Activated CD4-positive, alpha-beta T cell treated with anti-CD3 and anti-CD28 coated beads for 1 hour (primary cell): Measurements from ENCODE around the gene ECPAS.
"Not testable (repeated sequence)": the region's sequence is repeated elsewhere in the genome, so short reads cannot be mapped to it uniquely, and the experiment has no call there.

Experiments used
- DNase-seq: peaks from one replicate; pipeline ENCODE4 v3.0.0-alpha.2; 2020

ECPAS gene

DNA sequence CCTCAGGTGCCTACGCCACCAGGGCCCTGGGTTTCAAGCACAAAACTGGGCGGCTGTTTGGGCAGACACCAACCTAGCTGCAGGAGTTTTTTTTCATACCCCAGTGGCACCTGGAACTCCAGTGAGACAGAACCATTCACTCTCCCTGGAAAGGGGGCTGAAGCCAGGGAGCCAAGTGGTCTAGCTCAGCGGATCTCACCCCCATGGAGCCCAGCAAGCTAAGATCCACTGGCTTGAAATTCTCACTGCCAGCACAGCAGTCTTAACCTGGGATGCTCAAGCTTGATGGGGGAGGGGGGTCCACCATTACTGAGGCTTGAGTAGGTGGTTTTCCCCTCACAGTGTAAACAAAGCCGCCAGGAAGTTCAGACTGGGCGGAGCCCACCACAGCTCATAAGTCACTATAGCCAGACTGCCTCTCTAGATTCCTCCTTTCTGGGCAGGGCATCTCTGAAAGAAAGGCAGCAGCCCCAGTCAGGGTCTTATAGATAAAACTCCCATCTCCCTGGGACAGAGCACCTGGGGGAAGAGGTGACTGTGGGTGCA lies 149.8 kb downstream of the ECPAS start:
- not testable (repeated sequence) for DNase-seq

DNA sequence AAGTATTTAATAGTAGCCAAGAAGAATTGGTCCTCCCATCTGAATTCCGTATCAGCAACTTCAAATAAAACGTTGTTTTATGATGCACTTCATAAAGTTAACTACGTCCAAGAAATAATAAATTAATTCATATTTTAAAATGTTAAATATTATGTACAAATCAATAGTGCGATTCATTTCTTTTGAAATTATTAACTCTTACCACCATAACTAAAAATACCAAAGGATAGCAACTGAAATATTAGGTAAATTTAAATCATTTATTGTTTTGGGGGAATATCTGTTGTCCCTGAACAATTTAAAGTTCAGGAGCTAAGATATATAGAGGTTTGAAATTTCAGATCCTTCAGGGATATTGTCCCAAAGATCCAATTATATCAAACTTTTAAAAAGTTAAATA lies 154.1 kb downstream of the ECPAS start, which contains the start of gene OR2K2:
Gene OR2K2 (minus strand): TSS at position 101 of the 400 bp plus-strand sequence. CDS start 1,791 bp downstream, outside the sequence.
- DNase-seq: no peak

DNA sequence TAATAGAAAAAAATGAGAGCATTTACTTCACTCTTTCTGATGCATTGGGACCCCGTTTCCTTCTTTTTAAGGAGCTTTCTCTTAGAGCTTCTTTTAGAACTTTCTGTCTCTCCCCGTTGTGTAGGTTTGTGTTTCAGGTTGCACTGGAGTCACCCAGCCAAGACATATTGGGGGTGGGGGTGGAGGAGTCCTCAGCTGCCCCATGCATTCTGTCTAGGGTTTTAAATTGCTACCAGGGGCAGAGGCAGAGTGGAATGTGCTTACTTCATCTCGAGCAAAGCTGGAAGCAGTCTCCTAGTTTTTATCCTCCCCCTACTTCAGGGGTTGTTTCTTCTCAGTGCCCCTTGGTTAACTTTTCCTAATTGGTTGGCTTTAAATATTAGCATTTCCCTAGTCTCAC lies 163.6 kb downstream of the ECPAS start:
- DNase-seq: no peak

DNA sequence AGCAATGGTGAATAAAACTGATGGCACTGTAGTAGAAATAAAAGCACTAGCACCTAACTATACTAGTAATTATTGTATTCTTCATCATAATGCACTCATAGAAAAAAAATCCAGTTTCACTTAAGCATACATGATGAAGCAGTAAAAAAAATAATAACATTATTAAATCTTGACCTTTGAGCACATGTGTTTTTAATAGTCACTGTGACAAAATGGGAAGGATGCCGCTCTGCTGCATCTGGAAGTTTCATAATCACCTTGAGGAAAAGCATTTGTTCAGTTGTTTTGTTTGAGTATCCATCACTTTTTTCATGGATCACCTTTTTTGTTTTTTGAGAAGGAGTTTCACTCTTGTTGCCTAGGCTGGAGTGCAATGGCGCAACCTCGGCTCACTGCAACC lies 167.4 kb downstream of the ECPAS start:
- no peak for DNase-seq
